ENCODE data around the gene MUC4.

DNA sequence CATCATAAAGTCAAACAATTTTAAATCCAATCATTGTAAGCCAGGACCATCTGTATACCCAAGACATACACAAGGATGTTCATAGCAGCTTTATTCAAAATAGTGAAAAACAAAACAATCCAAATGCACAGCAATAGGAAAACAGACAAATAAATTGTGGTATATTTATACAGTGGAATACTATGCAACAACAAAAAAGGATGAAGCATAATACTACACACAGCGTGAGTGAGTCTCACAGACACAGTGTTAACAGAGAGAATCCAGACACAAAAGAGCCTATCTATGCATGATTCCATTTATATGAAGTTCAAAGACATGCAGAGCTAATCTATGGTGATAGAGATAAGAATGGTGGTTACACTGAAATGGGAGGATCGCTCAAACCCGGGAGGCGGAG, 96.6 kb downstream of the MUC4 start:
- TF ChIP-seq CTCF (IDR thresholded peaks at IDR 0.05) (no peak), POLR2A (IDR thresholded peaks at IDR 0.05) (no peak)

Data from Peyer's patch (tissue), 4 donors.